ENCODE data around the gene METTL17. TPM values are rescaled to one million over a fixed set of nuclear protein-coding genes. Genes with fewer than 3 reads are reported as not detected.

METTL17 gene

DNA sequence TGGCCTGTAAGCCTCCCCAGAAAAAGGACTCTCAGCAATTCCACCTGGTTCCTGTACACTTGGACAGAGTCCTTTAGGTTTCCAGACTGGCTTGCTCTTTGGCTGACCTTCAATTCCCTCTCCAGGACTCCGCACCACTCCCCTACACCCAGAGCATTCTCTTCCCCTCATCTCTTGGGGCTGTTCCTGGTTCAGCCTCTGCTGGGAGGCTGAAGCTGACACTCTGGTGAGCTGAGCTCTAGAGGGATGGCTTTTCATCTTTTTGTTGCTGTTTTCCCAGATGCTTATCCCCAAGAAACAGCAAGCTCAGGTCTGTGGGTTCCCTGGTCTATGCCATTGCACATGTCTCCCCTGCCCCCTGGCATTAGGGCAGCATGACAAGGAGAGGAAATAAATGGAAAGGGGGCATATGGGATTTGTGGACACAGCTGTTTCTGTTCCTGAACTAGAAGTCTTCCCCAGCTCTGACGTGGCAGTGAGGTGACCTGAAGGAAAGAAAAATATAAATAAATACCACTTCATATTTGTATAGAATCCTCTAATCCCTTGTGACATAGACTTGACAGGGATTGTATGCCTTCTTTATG, 53.7 kb downstream of the METTL17 start:
- Histone ChIP-seq H3K27ac (replicated peaks) (no peak overlapping the region), H3K4me3 (replicated peaks; ENCODE audit: insufficient read depth, low read length) (no peak overlapping the region), H3K27me3 (ENCODE audit: insufficient read depth, poor library complexity, severe bottlenecking) (no peaks in the 10 kb centered on the region)
- TF ChIP-seq POLR2AphosphoS5 (IDR thresholded peaks at IDR 0.05; ENCODE audit: low read depth), result no peak
- no peak for TF ChIP-seq REST (IDR thresholded peaks at IDR 0.05; ENCODE audit: insufficient replicate concordance, low read depth)
- TF ChIP-seq GABPA (IDR thresholded peaks at IDR 0.05; ENCODE audit: low read depth), result no peak
- TF ChIP-seq CTCF (IDR thresholded peaks at IDR 0.05; ENCODE audit: insufficient read depth, low read length), result no peak
- TF ChIP-seq SPI1 (IDR thresholded peaks at IDR 0.05; ENCODE audit: borderline replicate concordance, low read depth), result no peak
- no peak for DNase-seq (ENCODE audit: low read depth in 1 of 2, low spot score in 1 of 2)

- peak in 1 of 2 experiments; percentile 50 for DNase-seq (ENCODE audit: low read depth in 1 of 2, low spot score in 1 of 2)
- no peaks in the 10 kb centered on the region for H3K27me3 ChIP-seq (ENCODE audit: insufficient read depth, poor library complexity, severe bottlenecking)
- H3K27ac ChIP-seq (replicated peaks), result no peak overlapping the region
- TF ChIP-seq GABPA (IDR thresholded peaks at IDR 0.05; ENCODE audit: low read depth), result no peak
- TF ChIP-seq SPI1 (IDR thresholded peaks at IDR 0.05; ENCODE audit: borderline replicate concordance, low read depth), result no peak
- no peak for TF ChIP-seq POLR2AphosphoS5 (IDR thresholded peaks at IDR 0.05; ENCODE audit: low read depth)
- TF ChIP-seq REST (IDR thresholded peaks at IDR 0.05; ENCODE audit: insufficient replicate concordance, low read depth), result no peak
- TF ChIP-seq CTCF (IDR thresholded peaks at IDR 0.05; ENCODE audit: insufficient read depth, low read length), result no peak
- H3K4me3 ChIP-seq (replicated peaks; ENCODE audit: insufficient read depth, low read length), result no peak overlapping the region
Observed at GRCh38 chr14:21043974-21044618, 54.3 kb downstream of the METTL17 start.

Small RNA genes lying within 50 kb of the gene (microRNA-seq; reads per million reads assigned to microRNA genes)
- not detected for gene MIR6717
